B cell (primary cell): ENCODE data around the gene UNC79. TPM values are rescaled to one million over a fixed set of nuclear protein-coding genes. Genes with fewer than 3 reads are reported as not detected.

ENCODE experiments used
- ATAC-seq: fragments of 200-7000 bp; cut with Tn5 transposase; one replicate; pipeline ENCODE4 v1.10.0; 2021; ENCODE audit warnings: low read depth, mild to moderate bottlenecking, moderate number of reproducible peaks, moderate library complexity
- CTCF ChIA-PET: fragments of 350-600 bp; sonication (Branson Sonifier 250); formaldehyde crosslinking; loops from one replicate; lab custom pipeline; 2021; ENCODE audit warnings: antibody characterized with exemption, inconsistent platforms; lab: Charles Lee
- POLR2A ChIA-PET: fragments of 350-600 bp; sonication (Branson Sonifier 250); formaldehyde crosslinking; loops from one replicate; lab custom pipeline; 2021; ENCODE audit warnings: antibody characterized with exemption; lab: Charles Lee
- DNase-seq: peaks from one replicate; pipeline ENCODE4 v3.0.0; 2013
- H2AFZ ChIP-seq: 2 replicates; pipeline ENCODE4 v1.6.1; 2012; ENCODE audit warnings: mild to moderate bottlenecking, low read depth, low read length; ENCODE audit not compliant: insufficient read depth, poor library complexity, severe bottlenecking
- H3K27ac ChIP-seq, 2 donors: 1 replicate in 1 of 2; 2 replicates in 1 of 2; pipeline ENCODE4 v1.5.1; 2012 to 2013; ENCODE audit warnings: low read length in 2 of 2, mild to moderate bottlenecking in 2 of 2, moderate library complexity in 1 of 2
- H3K27me3 ChIP-seq, 4 experiments: fragments of 200-600 bp in 1 of 4; sonication (generic) in 1 of 4; replicated peaks in 1 of 4; 1 replicate in 2 of 4; 2 replicates in 2 of 4; pipeline versions ENCODE4 v1.6.1 to v1.7.0; 2013 to 2016; ENCODE audit warnings: low read length in 3 of 4, mild to moderate bottlenecking in 2 of 4, mixed read lengths in 1 of 4, moderate library complexity in 1 of 4; ENCODE audit not compliant: insufficient read depth in 4 of 4, control insufficient read depth in 3 of 4; ENCODE audit errors: control extremely low read depth in 1 of 4
- H3K36me3 ChIP-seq, 2 experiments: replicated peaks in 1 of 2; 1 replicate in 1 of 2; 2 replicates in 1 of 2; pipeline versions ENCODE4 v1.6.1 to v1.7.1; 2013; ENCODE audit warnings: low read length in 1 of 2; ENCODE audit not compliant: insufficient read depth in 2 of 2, control insufficient read depth in 1 of 2; ENCODE audit errors: control extremely low read depth in 1 of 2, extremely low read depth in 1 of 2
- H3K4me1 ChIP-seq, 2 donors: fragments of 200-600 bp in 1 of 2; sonication (generic) in 1 of 2; 1 replicate in 1 of 2; 2 replicates in 1 of 2; pipeline versions ENCODE4 v1.5.1 to v1.6.1; 2013 to 2017; ENCODE audit warnings: low read length in 2 of 2; ENCODE audit not compliant: control insufficient read depth in 2 of 2, insufficient read depth in 2 of 2
- H3K4me2 ChIP-seq: replicated peaks from 2 replicates; pipeline ENCODE3; 2012; ENCODE audit warnings: mild to moderate bottlenecking, low read depth, low read length; ENCODE audit not compliant: poor library complexity, severe bottlenecking
- H3K4me3 ChIP-seq, 5 experiments: fragments of 200-600 bp in 1 of 5; sonication (generic) in 1 of 5; 1 replicate in 3 of 5; 2 replicates in 2 of 5; pipeline versions ENCODE4 v1.5.1 to v1.7.0; 2011 to 2016; ENCODE audit warnings: low read length in 4 of 5, mild to moderate bottlenecking in 4 of 5, low read depth in 2 of 5, control low read depth in 1 of 5, moderate library complexity in 1 of 5; ENCODE audit not compliant: insufficient read depth in 1 of 5; ENCODE audit errors: control extremely low read depth in 1 of 5, extremely low read depth in 1 of 5
- H3K79me2 ChIP-seq: fragments of 200-600 bp; sonication (generic); one replicate; pipeline ENCODE4 v1.6.0; 2016; ENCODE audit warnings: low read length; ENCODE audit not compliant: control insufficient read depth, insufficient read depth
- H3K9ac ChIP-seq: fragments of 200-600 bp; sonication (generic); 2 replicates; pipeline ENCODE4 v1.6.1; 2017; ENCODE audit warnings: mild to moderate bottlenecking, low read length, moderate library complexity
- H3K9me3 ChIP-seq, 3 donors: one replicate each; pipeline versions ENCODE4 v1.6.1 to v1.7.1; 2013; ENCODE audit warnings: low read length in 2 of 3; ENCODE audit not compliant: control insufficient read depth in 2 of 3, insufficient read depth in 1 of 3; ENCODE audit errors: control extremely low read depth in 1 of 3
- H4K20me1 ChIP-seq: 2 replicates; pipeline ENCODE4 v1.6.0; 2012; ENCODE audit warnings: mild to moderate bottlenecking, low read length; ENCODE audit not compliant: insufficient read depth, control insufficient read depth, poor library complexity, severe bottlenecking
- H3K27ac Mint-ChIP-seq: one replicate; pipeline ENCODE4 v1.8.0; 2021; ENCODE audit warnings: mixed read lengths
- H3K27me3 Mint-ChIP-seq: one replicate; pipeline ENCODE4 v1.8.0; 2021; ENCODE audit warnings: mixed read lengths
- H3K4me1 Mint-ChIP-seq: one replicate; pipeline ENCODE4 v1.8.0; 2021; ENCODE audit warnings: mixed read lengths
- H3K4me3 Mint-ChIP-seq: one replicate; pipeline ENCODE4 v1.8.0; 2021; ENCODE audit warnings: mixed read lengths
- H3K9me3 Mint-ChIP-seq: one replicate; pipeline ENCODE4 v1.8.0; 2022; ENCODE audit warnings: mixed read lengths; ENCODE audit not compliant: insufficient read depth
- EZH2 ChIP-seq: IDR thresholded peaks from 2 replicates; pipeline ENCODE4 v1.6.1; 2012; ENCODE audit warnings: borderline replicate concordance, low read depth, mild to moderate bottlenecking, moderate library complexity, low read length; ENCODE audit not compliant: insufficient read depth, poor library complexity, severe bottlenecking
- WGBS: methylation state at CpG from one replicate; pipeline ENCODE4 v1.1.5; 2013; ENCODE audit warnings: missing lambda C conversion rate; ENCODE audit not compliant: insufficient coverage; 5-methylcytosine and 5-hydroxymethylcytosine counted together
- intact Hi-C: fragments of 100-400 bp; cut with micrococcal nuclease; formaldehyde crosslinking; loops from one replicate; pipeline ENCODE4 v1.10.0; 2022
- polyA plus RNA-seq: library from polyadenylated mRNA; depleted of rRNA; stranded (reverse); fragments of >200 nt; gene quantifications from 2 replicates; pipeline ENCODE4 v1.2.3, GENCODE V29; 2012
- total RNA-seq, 2 donors: library from RNA; stranded (reverse); fragments of 120-200 nt in 1 of 2; gene quantifications; 1 replicate in 1 of 2; 2 replicates in 1 of 2; pipeline versions ENCODE4 v1.2.3 to v1.2.4, GENCODE V29; 2013 to 2022
- TF ChIP-seq, protein P1 (sequence below): fragments of 200-600 bp; IDR thresholded peaks from one replicate; pipeline ENCODE4 v1.8.0; 2022; ENCODE audit warnings: antibody characterized with exemption, mild to moderate bottlenecking

The UNC79 gene
- total and polyA plus RNA-seq, 2 donors (not counting 1 experiment from before 2014, with no cell fraction given): 0.04 to 0.15 TPM

DNA sequence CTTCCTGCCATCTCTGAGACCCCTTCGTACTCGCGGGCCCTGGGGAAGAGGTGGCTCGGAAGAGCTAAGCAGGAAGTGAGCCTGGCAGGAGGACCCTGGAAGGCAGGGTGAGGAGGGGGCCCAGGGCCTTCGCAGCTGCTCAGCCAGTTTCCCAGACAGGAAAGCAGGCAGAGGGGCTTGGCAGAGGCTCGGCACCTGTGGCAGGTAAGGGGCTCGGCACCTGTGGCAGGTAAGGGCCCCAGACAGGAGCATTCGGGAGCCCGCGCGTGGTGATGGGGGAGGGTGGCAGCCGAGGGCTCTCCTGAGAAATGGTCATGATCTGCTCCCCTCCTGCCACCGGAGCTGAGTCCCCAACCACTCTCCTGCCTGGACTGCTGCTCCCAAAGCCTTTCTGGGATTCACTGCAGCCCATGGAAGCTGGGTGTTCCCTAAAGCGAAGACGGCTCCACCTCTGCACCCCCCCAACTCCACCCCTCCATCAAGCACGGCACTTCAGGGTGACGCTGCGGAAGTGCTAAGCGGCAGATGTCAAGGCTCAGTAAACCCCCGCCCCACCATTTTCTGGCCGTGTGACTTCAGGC lies 294.4 kb downstream of the UNC79 start:
- intact Hi-C loops: no loop called here
- Histone ChIP-seq H3K79me2 (no peaks in the 10 kb centered on the region), H3K27me3 (no peaks in the 10 kb centered on the region), H3K4me3 (no peak overlapping the region), H4K20me1 (no peaks in the 10 kb centered on the region), H3K36me3 (no peaks in the 10 kb centered on the region), H3K4me2 (no peak overlapping the region), H3K27ac (no peak overlapping the region), H2AFZ (no peak overlapping the region), H3K4me1 (no peaks in the 10 kb centered on the region), H3K9ac (no peak overlapping the region), H3K9me3 (peaks cover 0 to 3% (median 0%) of the 10 kb centered on the region in 3 donors)
- no peak for ATAC-seq
- Mint-ChIP-seq H3K9me3 (peaks cover 4% of the 10 kb centered on the region), H3K27me3 (peaks cover 12% of the 10 kb centered on the region), H3K4me1 (no peaks in the 10 kb centered on the region), H3K4me3 (no peak overlapping the region), H3K27ac (no peak overlapping the region)
- TF ChIP-seq EZH2: no peak
- TF ChIP-seq, protein P1, sequence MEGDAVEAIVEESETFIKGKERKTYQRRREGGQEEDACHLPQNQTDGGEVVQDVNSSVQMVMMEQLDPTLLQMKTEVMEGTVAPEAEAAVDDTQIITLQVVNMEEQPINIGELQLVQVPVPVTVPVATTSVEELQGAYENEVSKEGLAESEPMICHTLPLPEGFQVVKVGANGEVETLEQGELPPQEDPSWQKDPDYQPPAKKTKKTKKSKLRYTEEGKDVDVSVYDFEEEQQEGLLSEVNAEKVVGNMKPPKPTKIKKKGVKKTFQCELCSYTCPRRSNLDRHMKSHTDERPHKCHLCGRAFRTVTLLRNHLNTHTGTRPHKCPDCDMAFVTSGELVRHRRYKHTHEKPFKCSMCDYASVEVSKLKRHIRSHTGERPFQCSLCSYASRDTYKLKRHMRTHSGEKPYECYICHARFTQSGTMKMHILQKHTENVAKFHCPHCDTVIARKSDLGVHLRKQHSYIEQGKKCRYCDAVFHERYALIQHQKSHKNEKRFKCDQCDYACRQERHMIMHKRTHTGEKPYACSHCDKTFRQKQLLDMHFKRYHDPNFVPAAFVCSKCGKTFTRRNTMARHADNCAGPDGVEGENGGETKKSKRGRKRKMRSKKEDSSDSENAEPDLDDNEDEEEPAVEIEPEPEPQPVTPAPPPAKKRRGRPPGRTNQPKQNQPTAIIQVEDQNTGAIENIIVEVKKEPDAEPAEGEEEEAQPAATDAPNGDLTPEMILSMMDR: no peak
- CTCF ChIA-PET: no interaction called here
- POLR2A ChIA-PET: no interaction called here
- DNase-seq: no peak
- WGBS: 81% methylated on average over 17 of the region's 21 CpGs

DNA sequence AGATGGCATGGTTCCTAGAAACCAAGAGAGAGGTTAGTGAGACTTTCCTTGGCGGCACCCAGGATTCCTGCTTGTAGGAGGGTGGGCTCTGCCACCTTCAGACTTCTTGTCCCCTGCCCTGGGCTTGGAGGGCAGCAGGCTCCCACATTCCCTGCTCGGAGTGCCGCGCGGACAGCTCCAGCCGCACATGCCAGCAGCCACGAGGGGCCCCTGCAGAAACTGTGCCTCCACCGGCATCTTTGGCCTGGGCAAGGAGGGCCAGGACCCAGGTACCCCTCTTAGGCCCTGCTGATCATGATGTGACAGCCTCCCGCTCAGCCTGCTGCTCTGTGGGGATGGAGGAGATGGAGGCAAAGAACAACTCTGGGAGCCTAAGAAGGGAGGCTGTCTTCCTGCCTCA lies 295.3 kb downstream of the UNC79 start:
- WGBS: 97% methylated on average over 9 of the region's 9 CpGs
- ChIA-PET CTCF (no interaction called here), POLR2A (no interaction called here)
- H3K27ac ChIP-seq: no peak overlapping the region
- H3K27me3 Mint-ChIP-seq: peaks cover 13% of the 10 kb centered on the region
- no peaks in the 10 kb centered on the region for H3K4me1 ChIP-seq
- no peak overlapping the region for H2AFZ ChIP-seq
- peaks cover 0 to 3% (median 0%) of the 10 kb centered on the region in 3 donors for H3K9me3 ChIP-seq
- no peaks in the 10 kb centered on the region for H3K27me3 ChIP-seq
- intact Hi-C loops: no loop called here
- H3K4me3 Mint-ChIP-seq: no peak overlapping the region
- no peak overlapping the region for H3K4me2 ChIP-seq
- H3K79me2 ChIP-seq: no peaks in the 10 kb centered on the region
- no peak overlapping the region for H3K27ac Mint-ChIP-seq
- no peaks in the 10 kb centered on the region for H3K4me1 Mint-ChIP-seq
- H3K4me3 ChIP-seq: no peak overlapping the region
- DNase-seq (no peak), ATAC-seq (no peak)
- peaks cover 4% of the 10 kb centered on the region for H3K9me3 Mint-ChIP-seq
- H3K9ac ChIP-seq: no peak overlapping the region
- no peaks in the 10 kb centered on the region for H4K20me1 ChIP-seq
- TF ChIP-seq, protein P1: no peak
- no peak for TF ChIP-seq EZH2
- no peaks in the 10 kb centered on the region for H3K36me3 ChIP-seq
